H1 (cell line): ENCODE measurements around the gene UQCR10. TPM values are rescaled to one million over a fixed set of nuclear protein-coding genes. Genes with fewer than 3 reads are reported as not detected.

Source experiments
- CTBP2 ChIP-seq: IDR thresholded peaks from 2 replicates; pipeline ENCODE4 v1.7.0; 2011; ENCODE audit warnings: borderline replicate concordance, mild to moderate bottlenecking, moderate library complexity, mixed read lengths, low read length; ENCODE audit not compliant: insufficient read depth, insufficient read length
- CTCF ChIP-seq, 3 experiments: IDR thresholded peaks; 1 replicate in 2 of 3; 2 replicates in 1 of 3; pipeline versions ENCODE4 v1.5.1 to v1.6.1; 2011; ENCODE audit warnings: low read length in 3 of 3, mild to moderate bottlenecking in 3 of 3, inconsistent platforms in 2 of 3, low read depth in 1 of 3, moderate library complexity in 1 of 3; ENCODE audit not compliant: insufficient read depth in 1 of 3; ENCODE audit errors: control extremely low read depth in 1 of 3
- GTF2F1 ChIP-seq: IDR thresholded peaks from 2 replicates; pipeline ENCODE4 v1.6.1; 2012; ENCODE audit warnings: low read depth, low read length, improper control_type of control experiment, borderline replicate concordance
- KDM5A ChIP-seq: fragments of 200-600 bp; IDR thresholded peaks from 2 replicates; pipeline ENCODE4 v1.7.1; 2012; ENCODE audit warnings: mild to moderate bottlenecking, low read length, inconsistent platforms, mixed read lengths
- MAFK ChIP-seq: IDR thresholded peaks from 2 replicates; pipeline ENCODE4 v1.6.1; 2012; ENCODE audit warnings: low read depth, mild to moderate bottlenecking, improper control_type of control experiment, low read length
- RXRA ChIP-seq: IDR thresholded peaks from 2 replicates; pipeline ENCODE4 v1.6.1; 2011; ENCODE audit warnings: low read depth, mild to moderate bottlenecking, low read length, moderate library complexity; ENCODE audit not compliant: insufficient read depth
- SAP30 ChIP-seq: fragments of 300-600 bp; sonication (generic); IDR thresholded peaks from 2 replicates; pipeline ENCODE4 v1.7.1; 2012; ENCODE audit warnings: low read length, moderate library complexity, mild to moderate bottlenecking, inconsistent platforms; ENCODE audit not compliant: insufficient read depth, insufficient replicate concordance
- SIRT6 ChIP-seq: IDR thresholded peaks from one replicate; pipeline ENCODE4 v1.7.1; 2012; ENCODE audit warnings: low read length, inconsistent platforms
- SUZ12 ChIP-seq: fragments of 200-600 bp; sonication (generic); IDR thresholded peaks from 2 replicates; pipeline ENCODE4 v1.6.1; 2012; ENCODE audit warnings: mild to moderate bottlenecking, inconsistent platforms, low read length, moderate library complexity, mixed read lengths
- YY1 ChIP-seq: IDR thresholded peaks from 2 replicates; pipeline ENCODE4 v1.6.1; 2011; ENCODE audit warnings: low read depth, mild to moderate bottlenecking, low read length
- polyA plus RNA-seq, 7 experiments: library from polyadenylated mRNA; depleted of rRNA in 3 of 7; stranded (reverse) in 5 of 7; unstranded in 2 of 7; fragments of >200 nt in 5 of 7; fragments of 200-250 nt in 2 of 7; gene quantifications; 1 replicate in 5 of 7; 2 replicates in 1 of 7; 4 replicates in 1 of 7; pipeline versions ENCODE4 v1.2.1 to v1.2.3, GENCODE V29; 2011 to 2013; ENCODE audit warnings: missing spikeins in 2 of 7, mixed read lengths in 2 of 7
- total RNA-seq: library from RNA; stranded (reverse); fragmentation: NEBNext Ultra II Directional; extraction: Animal tissue kit (Norgen Biotek cat#: 25700); gene quantifications from 2 replicates; pipeline ENCODE4 v1.2.1, GENCODE V29; 2021

UQCR10 gene
- total and polyA plus RNA-seq, 2 of the 8 experiments (the other 6 are each of a cell fraction or from before 2014, with no cell fraction given) = 102 to 260 TPM

DNA sequence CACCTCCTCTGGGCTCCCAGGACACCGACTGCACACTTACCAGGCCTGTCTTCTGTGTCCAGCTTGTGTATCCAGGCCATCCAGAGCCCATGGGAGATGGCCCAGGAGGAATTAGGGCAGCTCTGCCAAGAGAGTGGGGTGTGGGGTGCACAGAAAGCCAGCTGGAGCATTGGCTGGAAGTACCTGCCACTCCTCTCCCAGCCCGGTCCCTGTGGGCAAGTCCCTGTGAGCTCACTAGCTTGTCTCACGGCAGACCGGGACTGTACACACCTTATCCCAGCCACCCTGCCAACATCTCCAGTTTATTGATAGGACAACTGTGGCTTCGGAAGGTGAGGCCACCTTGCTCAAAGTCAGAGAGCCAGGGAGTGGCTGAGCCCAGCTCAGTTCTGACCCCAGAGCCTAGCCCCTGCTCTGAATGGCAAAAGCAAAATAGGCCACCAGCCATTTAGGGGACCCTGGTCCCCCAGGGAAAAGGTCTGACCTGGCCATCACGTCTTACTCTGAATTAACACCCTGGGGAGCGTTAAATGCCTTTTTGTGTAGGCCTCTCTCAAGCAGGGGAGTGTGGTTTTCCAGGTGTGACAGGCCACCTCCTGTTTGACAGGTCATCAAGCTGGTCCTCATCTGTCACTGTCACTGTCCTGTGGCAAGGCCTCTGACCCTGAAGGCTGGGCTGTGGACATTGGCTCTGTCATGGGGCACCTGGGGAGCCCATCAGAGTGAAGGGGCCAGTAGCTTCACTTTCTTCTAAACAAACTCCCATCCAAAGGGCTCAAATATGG, 15.1 kb downstream of the UQCR10 start (continued):
- TF ChIP-seq KDM5A = no peak
- no peak for TF ChIP-seq CTBP2
- no peak for TF ChIP-seq SIRT6
- no peak for TF ChIP-seq GTF2F1
- no peak for TF ChIP-seq CTCF (IDR thresholded peaks at IDR 0.05; ENCODE audit: control extremely low read depth in 1 of 3, insufficient read depth in 1 of 3, low read depth in 1 of 3, low read length in 3 of 3)
- no peak for TF ChIP-seq SAP30
- no peak for TF ChIP-seq SUZ12
- TF ChIP-seq RXRA = no peak
- no peak for TF ChIP-seq MAFK
- no peak for TF ChIP-seq YY1
